Measurements from ENCODE around the gene SPART. TPM values are rescaled to one million over a fixed set of nuclear protein-coding genes. Genes with fewer than 3 reads are reported as not detected.

SPART gene
- polyA plus RNA-seq, 2 of the 4 experiments (the other 2 are of a cell fraction): 33.9 to 37.0 TPM

DNA sequence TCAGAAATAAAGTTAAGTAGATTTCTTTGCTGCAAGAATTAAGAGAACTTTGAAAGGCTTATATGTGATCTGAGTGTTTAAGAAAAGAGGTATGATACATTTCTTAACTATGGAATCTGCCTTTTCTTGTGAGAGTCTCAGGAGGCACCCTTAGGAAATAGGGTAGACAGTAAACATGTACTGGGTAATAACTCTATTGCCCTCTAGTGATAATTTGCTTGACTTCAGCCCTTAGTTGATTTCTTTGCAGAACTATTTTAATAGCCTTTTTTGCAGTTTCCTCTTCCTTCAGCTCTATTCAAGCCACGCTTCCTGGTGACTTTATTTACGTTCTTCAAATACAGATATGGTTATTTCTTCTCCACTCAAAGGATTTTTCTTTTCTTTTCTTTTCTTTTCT lies 49.1 kb upstream of the SPART start:
- Histone ChIP-seq H3K4me3 (no peak overlapping the region), H3K27ac (no peak overlapping the region), H3K9me3 (no peaks in the 10 kb centered on the region), H3K4me1 (no peaks in the 10 kb centered on the region), H3K4me2 (no peak overlapping the region)
- DNase-seq (ENCODE audit: low read depth in 1 of 2, low spot score in 1 of 2) (peak; percentile 5 to 14), FAIRE-seq (no peak), ATAC-seq (peak; percentile 75 to 77; a peak in 4 of 6 replicates)
- CTCF ChIA-PET: interaction anchor here (0.5 to 2.3 kb wide), 6 partner anchors 9 to 112 kb away, joined by 3 to 7 read pairs (median 4); partner anchors contain the start of gene SPART
- no peak for TF ChIP-seq FOSL2 (IDR thresholded peaks at IDR 0.05)
- no peak for TF ChIP-seq FOSL2 (CRISPR knock-in tag; IDR thresholded peaks at IDR 0.05)
- no peak for TF ChIP-seq RARB (CRISPR knock-in tag; IDR thresholded peaks at IDR 0.05)
- no peak for TF ChIP-seq BHLHE40 (IDR thresholded peaks at IDR 0.05; ENCODE audit: low read depth, low read length)
- no peak for TF ChIP-seq FOSB (CRISPR knock-in tag; IDR thresholded peaks at IDR 0.05)
- TF ChIP-seq NR3C1 (IDR thresholded peaks at IDR 0.05): no peak
- TF ChIP-seq CEBPB (IDR thresholded peaks at IDR 0.05): no peak
- TF ChIP-seq, protein P1, sequence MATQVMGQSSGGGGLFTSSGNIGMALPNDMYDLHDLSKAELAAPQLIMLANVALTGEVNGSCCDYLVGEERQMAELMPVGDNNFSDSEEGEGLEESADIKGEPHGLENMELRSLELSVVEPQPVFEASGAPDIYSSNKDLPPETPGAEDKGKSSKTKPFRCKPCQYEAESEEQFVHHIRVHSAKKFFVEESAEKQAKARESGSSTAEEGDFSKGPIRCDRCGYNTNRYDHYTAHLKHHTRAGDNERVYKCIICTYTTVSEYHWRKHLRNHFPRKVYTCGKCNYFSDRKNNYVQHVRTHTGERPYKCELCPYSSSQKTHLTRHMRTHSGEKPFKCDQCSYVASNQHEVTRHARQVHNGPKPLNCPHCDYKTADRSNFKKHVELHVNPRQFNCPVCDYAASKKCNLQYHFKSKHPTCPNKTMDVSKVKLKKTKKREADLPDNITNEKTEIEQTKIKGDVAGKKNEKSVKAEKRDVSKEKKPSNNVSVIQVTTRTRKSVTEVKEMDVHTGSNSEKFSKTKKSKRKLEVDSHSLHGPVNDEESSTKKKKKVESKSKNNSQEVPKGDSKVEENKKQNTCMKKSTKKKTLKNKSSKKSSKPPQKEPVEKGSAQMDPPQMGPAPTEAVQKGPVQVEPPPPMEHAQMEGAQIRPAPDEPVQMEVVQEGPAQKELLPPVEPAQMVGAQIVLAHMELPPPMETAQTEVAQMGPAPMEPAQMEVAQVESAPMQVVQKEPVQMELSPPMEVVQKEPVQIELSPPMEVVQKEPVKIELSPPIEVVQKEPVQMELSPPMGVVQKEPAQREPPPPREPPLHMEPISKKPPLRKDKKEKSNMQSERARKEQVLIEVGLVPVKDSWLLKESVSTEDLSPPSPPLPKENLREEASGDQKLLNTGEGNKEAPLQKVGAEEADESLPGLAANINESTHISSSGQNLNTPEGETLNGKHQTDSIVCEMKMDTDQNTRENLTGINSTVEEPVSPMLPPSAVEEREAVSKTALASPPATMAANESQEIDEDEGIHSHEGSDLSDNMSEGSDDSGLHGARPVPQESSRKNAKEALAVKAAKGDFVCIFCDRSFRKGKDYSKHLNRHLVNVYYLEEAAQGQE (IDR thresholded peaks at IDR 0.05): no peak
- no peak for TF ChIP-seq MYC (IDR thresholded peaks at IDR 0.05; ENCODE audit: borderline replicate concordance, low read length)
- TF ChIP-seq TP53 (CRISPR knock-in tag; IDR thresholded peaks at IDR 0.05): no peak
- peak; percentile 25 to 30; a peak in 3 of 5 replicates for TF ChIP-seq RAD21 (conservative IDR thresholded peaks at IDR 0.05 in 1 of 2, IDR thresholded peaks at IDR 0.05 in 1 of 2)
- TF ChIP-seq HEYL (CRISPR knock-in tag; IDR thresholded peaks at IDR 0.05): no peak
- TF ChIP-seq, protein P2, sequence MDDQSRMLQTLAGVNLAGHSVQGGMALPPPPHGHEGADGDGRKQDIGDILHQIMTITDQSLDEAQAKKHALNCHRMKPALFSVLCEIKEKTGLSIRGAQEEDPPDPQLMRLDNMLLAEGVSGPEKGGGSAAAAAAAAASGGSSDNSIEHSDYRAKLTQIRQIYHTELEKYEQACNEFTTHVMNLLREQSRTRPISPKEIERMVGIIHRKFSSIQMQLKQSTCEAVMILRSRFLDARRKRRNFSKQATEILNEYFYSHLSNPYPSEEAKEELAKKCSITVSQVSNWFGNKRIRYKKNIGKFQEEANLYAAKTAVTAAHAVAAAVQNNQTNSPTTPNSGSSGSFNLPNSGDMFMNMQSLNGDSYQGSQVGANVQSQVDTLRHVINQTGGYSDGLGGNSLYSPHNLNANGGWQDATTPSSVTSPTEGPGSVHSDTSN (IDR thresholded peaks at IDR 0.05): no peak
- TF ChIP-seq, protein P3, sequence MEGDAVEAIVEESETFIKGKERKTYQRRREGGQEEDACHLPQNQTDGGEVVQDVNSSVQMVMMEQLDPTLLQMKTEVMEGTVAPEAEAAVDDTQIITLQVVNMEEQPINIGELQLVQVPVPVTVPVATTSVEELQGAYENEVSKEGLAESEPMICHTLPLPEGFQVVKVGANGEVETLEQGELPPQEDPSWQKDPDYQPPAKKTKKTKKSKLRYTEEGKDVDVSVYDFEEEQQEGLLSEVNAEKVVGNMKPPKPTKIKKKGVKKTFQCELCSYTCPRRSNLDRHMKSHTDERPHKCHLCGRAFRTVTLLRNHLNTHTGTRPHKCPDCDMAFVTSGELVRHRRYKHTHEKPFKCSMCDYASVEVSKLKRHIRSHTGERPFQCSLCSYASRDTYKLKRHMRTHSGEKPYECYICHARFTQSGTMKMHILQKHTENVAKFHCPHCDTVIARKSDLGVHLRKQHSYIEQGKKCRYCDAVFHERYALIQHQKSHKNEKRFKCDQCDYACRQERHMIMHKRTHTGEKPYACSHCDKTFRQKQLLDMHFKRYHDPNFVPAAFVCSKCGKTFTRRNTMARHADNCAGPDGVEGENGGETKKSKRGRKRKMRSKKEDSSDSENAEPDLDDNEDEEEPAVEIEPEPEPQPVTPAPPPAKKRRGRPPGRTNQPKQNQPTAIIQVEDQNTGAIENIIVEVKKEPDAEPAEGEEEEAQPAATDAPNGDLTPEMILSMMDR (IDR thresholded peaks at IDR 0.05): peak; percentile 19; the same call in 1 of the 3 replicates
- no peak for TF ChIP-seq RNF2 (IDR thresholded peaks at IDR 0.05; ENCODE audit: borderline replicate concordance, low read depth)
- peak; percentile 24; the same call in 1 of the 3 replicates for TF ChIP-seq SMC3 (IDR thresholded peaks at IDR 0.05)
- TF ChIP-seq CHD4 (IDR thresholded peaks at IDR 0.05; ENCODE audit: borderline replicate concordance): no peak
- TF ChIP-seq, protein P4, sequence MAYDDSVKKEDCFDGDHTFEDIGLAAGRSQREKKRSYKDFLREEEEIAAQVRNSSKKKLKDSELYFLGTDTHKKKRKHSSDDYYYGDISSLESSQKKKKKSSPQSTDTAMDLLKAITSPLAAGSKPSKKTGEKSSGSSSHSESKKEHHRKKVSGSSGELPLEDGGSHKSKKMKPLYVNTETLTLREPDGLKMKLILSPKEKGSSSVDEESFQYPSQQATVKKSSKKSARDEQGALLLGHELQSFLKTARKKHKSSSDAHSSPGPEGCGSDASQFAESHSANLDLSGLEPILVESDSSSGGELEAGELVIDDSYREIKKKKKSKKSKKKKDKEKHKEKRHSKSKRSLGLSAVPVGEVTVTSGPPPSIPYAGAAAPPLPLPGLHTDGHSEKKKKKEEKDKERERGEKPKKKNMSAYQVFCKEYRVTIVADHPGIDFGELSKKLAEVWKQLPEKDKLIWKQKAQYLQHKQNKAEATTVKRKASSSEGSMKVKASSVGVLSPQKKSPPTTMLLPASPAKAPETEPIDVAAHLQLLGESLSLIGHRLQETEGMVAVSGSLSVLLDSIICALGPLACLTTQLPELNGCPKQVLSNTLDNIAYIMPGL (CRISPR knock-in tag; IDR thresholded peaks at IDR 0.05; ENCODE audit: borderline replicate concordance): no peak
- TF ChIP-seq HOXB5 (CRISPR knock-in tag; IDR thresholded peaks at IDR 0.05): no peak
- TF ChIP-seq ZC3H11A (IDR thresholded peaks at IDR 0.05): no peak
- TF ChIP-seq TFCP2L1 (CRISPR knock-in tag; IDR thresholded peaks at IDR 0.05): no peak
- TF ChIP-seq, protein P5, sequence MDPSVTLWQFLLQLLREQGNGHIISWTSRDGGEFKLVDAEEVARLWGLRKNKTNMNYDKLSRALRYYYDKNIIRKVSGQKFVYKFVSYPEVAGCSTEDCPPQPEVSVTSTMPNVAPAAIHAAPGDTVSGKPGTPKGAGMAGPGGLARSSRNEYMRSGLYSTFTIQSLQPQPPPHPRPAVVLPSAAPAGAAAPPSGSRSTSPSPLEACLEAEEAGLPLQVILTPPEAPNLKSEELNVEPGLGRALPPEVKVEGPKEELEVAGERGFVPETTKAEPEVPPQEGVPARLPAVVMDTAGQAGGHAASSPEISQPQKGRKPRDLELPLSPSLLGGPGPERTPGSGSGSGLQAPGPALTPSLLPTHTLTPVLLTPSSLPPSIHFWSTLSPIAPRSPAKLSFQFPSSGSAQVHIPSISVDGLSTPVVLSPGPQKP (IDR thresholded peaks at IDR 0.05; ENCODE audit: low read depth, low read length): no peak
- TF ChIP-seq, protein P6, sequence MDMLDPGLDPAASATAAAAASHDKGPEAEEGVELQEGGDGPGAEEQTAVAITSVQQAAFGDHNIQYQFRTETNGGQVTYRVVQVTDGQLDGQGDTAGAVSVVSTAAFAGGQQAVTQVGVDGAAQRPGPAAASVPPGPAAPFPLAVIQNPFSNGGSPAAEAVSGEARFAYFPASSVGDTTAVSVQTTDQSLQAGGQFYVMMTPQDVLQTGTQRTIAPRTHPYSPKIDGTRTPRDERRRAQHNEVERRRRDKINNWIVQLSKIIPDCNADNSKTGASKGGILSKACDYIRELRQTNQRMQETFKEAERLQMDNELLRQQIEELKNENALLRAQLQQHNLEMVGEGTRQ (IDR thresholded peaks at IDR 0.05): no peak
- TF ChIP-seq, protein P7, sequence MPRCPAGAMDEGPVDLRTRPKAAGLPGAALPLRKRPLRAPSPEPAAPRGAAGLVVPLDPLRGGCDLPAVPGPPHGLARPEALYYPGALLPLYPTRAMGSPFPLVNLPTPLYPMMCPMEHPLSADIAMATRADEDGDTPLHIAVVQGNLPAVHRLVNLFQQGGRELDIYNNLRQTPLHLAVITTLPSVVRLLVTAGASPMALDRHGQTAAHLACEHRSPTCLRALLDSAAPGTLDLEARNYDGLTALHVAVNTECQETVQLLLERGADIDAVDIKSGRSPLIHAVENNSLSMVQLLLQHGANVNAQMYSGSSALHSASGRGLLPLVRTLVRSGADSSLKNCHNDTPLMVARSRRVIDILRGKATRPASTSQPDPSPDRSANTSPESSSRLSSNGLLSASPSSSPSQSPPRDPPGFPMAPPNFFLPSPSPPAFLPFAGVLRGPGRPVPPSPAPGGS (IDR thresholded peaks at IDR 0.05): no peak
- no peak for TF ChIP-seq ZSCAN20 (CRISPR knock-in tag; IDR thresholded peaks at IDR 0.05)
- no peak for TF ChIP-seq ZFP36 (IDR thresholded peaks at IDR 0.05; ENCODE audit: borderline replicate concordance, partially characterized antibody)
- TF ChIP-seq EP300 (IDR thresholded peaks at IDR 0.05): no peak
- no peak for TF ChIP-seq JUN (IDR thresholded peaks at IDR 0.05)
- POLR2A ChIA-PET: no interaction called here
- 3% methylated on average over 2 of the region's 2 CpGs for WGBS (ENCODE audit: missing lambda C conversion rate)
